M059J (cell line): ENCODE measurements around the gene PXDN. TPM values are rescaled to one million over a fixed set of nuclear protein-coding genes. Genes with fewer than 3 reads are reported as not detected.

Source experiments
- DNase-seq: peaks from one replicate; pipeline ENCODE4 v3.0.0-alpha.2; 2012; ENCODE audit warnings: low read depth
- total RNA-seq: library from RNA; depleted of rRNA; stranded (reverse); fragments of >200 nt; shearing (Covaris generic); gene quantifications from 2 replicates; pipeline ENCODE4 v1.2.3, GENCODE V29; 2014

Gene PXDN
- total RNA-seq, 1 experiment from 2014 or later, result 115 TPM

DNA sequence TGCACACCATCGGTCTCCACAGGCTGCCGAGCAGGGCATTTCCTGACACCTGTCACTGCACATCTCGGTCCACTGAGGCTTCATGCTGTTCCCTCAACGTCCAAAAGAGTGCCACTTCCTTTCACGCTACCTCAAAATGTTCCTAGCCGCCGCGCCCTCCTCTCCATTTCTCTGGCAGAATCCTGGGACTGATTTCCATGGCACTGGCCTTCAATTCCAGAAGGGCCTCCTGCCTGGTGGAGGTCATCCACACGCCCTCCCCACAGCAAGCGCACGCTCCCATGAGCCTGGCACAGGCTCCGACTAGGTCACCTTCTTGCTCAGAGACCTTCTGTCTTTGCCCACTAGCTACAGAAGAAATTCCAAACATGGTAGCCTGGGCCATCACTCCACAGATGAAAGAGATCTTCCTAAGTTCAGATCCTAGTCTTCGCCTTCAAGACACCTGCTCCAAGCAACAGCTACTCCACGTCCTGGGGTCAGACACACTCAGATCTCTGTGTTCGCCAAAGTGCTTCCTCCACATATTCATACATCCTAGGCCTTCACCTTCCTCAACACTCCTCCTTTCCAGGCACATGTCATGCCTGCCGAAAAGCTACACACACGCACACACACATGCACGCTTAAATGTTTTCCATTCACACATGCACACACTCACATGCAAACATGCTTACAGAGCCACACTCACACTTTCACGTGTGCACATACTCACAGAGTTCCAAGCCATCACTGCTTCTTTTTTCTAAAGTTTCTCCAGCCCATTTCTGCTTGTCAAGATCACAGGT is 94.0 kb downstream of the PXDN start:
- DNase-seq, result no peak

- DNase-seq, result no peak
These were observed 94.9 kb downstream of the PXDN start for GRCh38 chr2:1649103-1650084.

- DNase-seq, result no peak
These were observed 95.8 kb downstream of the PXDN start for GRCh38 chr2:1648241-1649102.

DNA sequence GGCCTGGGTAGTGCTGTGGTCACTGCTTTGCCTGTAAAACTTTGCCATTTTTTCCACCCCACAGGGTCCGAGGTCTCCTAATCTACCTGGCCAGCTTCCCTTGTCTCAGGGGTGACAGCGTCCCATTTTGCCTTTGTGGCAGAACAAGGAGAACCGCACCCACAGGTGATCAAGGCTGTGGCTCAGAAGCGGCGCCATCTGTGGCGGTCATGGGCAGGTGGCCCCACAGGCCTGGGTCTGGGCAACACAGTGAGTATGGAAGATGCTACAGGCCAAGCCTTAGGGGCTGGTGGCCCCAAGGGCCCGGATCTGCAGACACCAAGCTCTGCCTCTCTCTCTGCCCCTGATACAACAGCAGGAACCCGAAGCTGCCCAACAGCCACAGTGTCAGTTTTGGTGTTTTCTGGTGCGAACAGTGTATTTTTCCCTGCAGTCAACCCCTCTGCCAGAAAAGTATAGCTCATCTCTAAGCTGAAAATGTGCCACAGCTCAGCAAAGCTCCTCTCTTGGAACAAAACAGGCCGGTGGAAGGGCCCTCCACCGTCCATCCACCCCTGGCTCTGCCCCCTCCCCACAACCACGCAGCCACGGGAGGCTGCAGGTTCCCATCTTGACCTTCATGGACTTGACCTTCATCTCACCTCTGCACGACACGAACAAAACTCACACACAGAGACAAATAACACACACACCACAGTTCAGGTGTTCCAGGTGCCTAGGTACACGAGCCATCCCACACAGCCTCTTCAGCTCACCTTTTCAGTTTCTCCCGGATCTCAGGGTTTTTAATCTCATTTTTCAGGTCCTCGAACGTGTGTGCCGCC is 96.7 kb downstream of the PXDN start:
- no peak for DNase-seq

GRCh38 chr2:1645761-1646476 is 98.4 kb downstream of the PXDN start:
- no peak for DNase-seq

- no peak for DNase-seq
These were observed 99.9 kb downstream of the PXDN start for GRCh38 chr2:1644427-1644826.

GRCh38 chr2:1642993-1643619 is 101.2 kb downstream of the PXDN start:
- no peak for DNase-seq

GRCh38 chr2:1642066-1642861 is 102.1 kb downstream of the PXDN start:
- DNase-seq, result peak; percentile 64

GRCh38 chr2:1641523-1641922 is 102.8 kb downstream of the PXDN start:
- no peak for DNase-seq

GRCh38 chr2:1640301-1641135 is 103.8 kb downstream of the PXDN start:
- no peak for DNase-seq

GRCh38 chr2:1639086-1639858 is 105.0 kb downstream of the PXDN start:
- DNase-seq, result no peak

GRCh38 chr2:1638281-1638860 is 105.9 kb downstream of the PXDN start:
- DNase-seq, result peak; percentile 49

DNA sequence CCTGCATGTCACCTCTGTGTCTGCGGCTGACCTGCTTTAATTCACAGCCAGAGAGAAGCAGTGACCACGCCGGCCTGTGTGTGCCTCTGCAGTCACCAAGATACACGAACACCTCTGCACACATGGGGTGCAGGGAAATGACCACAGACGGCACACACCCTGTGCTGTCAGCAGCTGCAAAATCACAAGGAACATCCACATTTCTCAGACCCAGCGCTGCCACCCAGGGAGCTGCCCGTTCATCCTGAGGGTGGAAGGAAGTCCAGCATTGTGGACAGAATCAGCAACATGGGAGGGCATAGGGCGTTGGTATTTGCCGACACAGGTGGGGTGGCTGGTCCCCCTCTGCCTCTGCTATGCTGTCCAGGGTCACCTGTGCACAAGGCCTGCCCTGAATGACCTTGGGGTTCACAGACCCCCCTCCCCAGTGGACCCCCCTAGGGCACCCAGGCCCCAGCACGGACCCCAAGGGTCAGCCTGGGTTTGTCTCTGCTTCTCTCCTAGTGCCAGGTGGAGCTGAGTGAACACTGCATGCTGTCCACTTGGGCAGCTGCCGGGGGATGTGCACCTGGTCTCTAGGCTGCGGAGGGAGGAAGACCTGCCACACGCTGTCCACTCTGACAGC is 107.4 kb downstream of the PXDN start:
- no peak for DNase-seq

DNA sequence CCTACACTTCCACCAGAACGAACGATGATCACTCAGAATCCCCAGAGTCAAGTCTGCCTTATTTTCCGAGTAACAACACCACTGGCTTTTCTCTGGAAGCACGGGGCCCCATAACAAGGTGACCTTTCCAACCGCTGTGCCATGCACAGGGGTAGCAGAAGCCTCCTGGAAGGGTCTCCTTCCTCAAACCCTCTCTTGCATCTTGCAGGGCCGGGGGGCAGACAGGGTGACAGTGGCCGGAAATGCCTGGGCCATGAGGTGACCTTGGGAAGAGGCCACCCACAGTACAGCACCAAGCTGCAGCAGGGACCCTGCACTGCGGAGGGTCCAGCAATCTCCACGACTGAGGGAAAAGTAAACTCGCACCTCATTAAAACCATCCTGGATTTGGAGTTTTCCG is 108.5 kb downstream of the PXDN start:
- DNase-seq, result no peak

- no peak for DNase-seq
These were observed 109.5 kb downstream of the PXDN start for GRCh38 chr2:1634681-1635341.
